HepG2 (cell line): ENCODE measurements around the gene TPPP2. TPM values are rescaled to one million over a fixed set of nuclear protein-coding genes. Genes with fewer than 3 reads are reported as not detected.

Experiments used
- ATAC-seq: fragments of 200-7000 bp; cut with Tn5 transposase; 3 replicates; pipeline ENCODE4 v1.9.1; 2020; ENCODE audit warnings: mild to moderate bottlenecking, moderate library complexity
- BruUV-seq: library from RNA; stranded (reverse); fragments of 400-500 nt; replicated peaks from 2 replicates; lab custom pipeline; 2021; lab: Mats Ljungman, UMichigan
- CTCF ChIA-PET: fragments of 300-600 bp; formaldehyde crosslinking; extraction: SDS; loops from one replicate; lab custom pipeline; 2021; ENCODE audit warnings: low total read pairs, inconsistent platforms, low intra/inter-chr PET ratio; lab: Yijun Ruan, JAX
- POLR2A ChIA-PET: fragments of 350-600 bp; sonication (Branson Sonifier 250); formaldehyde crosslinking; loops from one replicate; lab custom pipeline; 2020; ENCODE audit warnings: antibody characterized with exemption, inconsistent platforms; lab: Yijun Ruan, JAX
- DNase-seq: peaks from one replicate; pipeline ENCODE4 v3.0.0-alpha.2; 2015; ENCODE audit warnings: low spot score
- FAIRE-seq: peaks from 3 replicates; lab custom pipeline; 2011; peaks lifted over from hg19 to GRCh38; lab: Jason Lieb, UNC
- H2AFZ ChIP-seq: one replicate; pipeline ENCODE4 v1.6.1; 2011; ENCODE audit warnings: low read length, inconsistent platforms
- H3K27ac ChIP-seq: fragments of 300-600 bp; 3 replicates; pipeline ENCODE4 v1.8.0; 2011; ENCODE audit warnings: mixed run types, mild to moderate bottlenecking, mixed read lengths, low read length, inconsistent platforms; ENCODE audit not compliant: insufficient read depth; ENCODE audit errors: extremely low read length
- H3K27me3 ChIP-seq, 2 experiments: fragments of 200-600 bp in 1 of 2; 2 replicates in 1 of 2; 3 replicates in 1 of 2; pipeline versions ENCODE4 v1.6.0 to v1.8.0; 2011; ENCODE audit warnings: low read length in 2 of 2, mild to moderate bottlenecking in 2 of 2, moderate library complexity in 2 of 2, inconsistent platforms in 1 of 2; ENCODE audit not compliant: insufficient read depth in 2 of 2, control insufficient read depth in 1 of 2
- H3K36me3 ChIP-seq, 2 experiments: fragments of 200-600 bp in 1 of 2; replicated peaks in 1 of 2; 2 replicates in 1 of 2; 3 replicates in 1 of 2; pipeline versions ENCODE4 v1.5.1 to v1.8.0; 2011; ENCODE audit warnings: low read length in 2 of 2, inconsistent platforms in 1 of 2; ENCODE audit not compliant: insufficient read depth in 2 of 2, control insufficient read depth in 1 of 2
- H3K4me1 ChIP-seq: 2 replicates; pipeline ENCODE4 v1.5.1; 2012; ENCODE audit warnings: low read length, inconsistent platforms; ENCODE audit not compliant: insufficient read depth
- H3K4me2 ChIP-seq: 2 replicates; pipeline ENCODE4 v1.6.0; 2011; ENCODE audit warnings: low read depth, low read length, inconsistent platforms
- H3K4me3 ChIP-seq, 3 experiments: fragments of 200-600 bp in 1 of 3; sonication (generic), shearing (Covaris generic) in 1 of 3; replicated peaks in 1 of 3; 2 replicates each; pipeline ENCODE4 v1.5.1; 2011 to 2016; ENCODE audit warnings: low read length in 3 of 3, inconsistent platforms in 2 of 3, low read depth in 2 of 3, mild to moderate bottlenecking in 2 of 3, control low read depth in 1 of 3, mixed read lengths in 1 of 3; ENCODE audit not compliant: insufficient read depth in 1 of 3
- H3K79me2 ChIP-seq: one replicate; pipeline ENCODE4 v1.6.1; 2011; ENCODE audit warnings: low read length, inconsistent platforms; ENCODE audit not compliant: insufficient read depth
- H3K9ac ChIP-seq: 2 replicates; pipeline ENCODE4 v1.6.0; 2011; ENCODE audit warnings: mild to moderate bottlenecking, low read depth, low read length, inconsistent platforms; ENCODE audit not compliant: insufficient read depth
- H3K9me3 ChIP-seq: 2 replicates; pipeline ENCODE4 v1.5.1; 2012; ENCODE audit warnings: mild to moderate bottlenecking, low read length
- H4K20me1 ChIP-seq: 2 replicates; pipeline ENCODE4 v1.6.0; 2011; ENCODE audit warnings: inconsistent platforms, mild to moderate bottlenecking, low read length, moderate library complexity; ENCODE audit not compliant: insufficient read depth
- CBX2 ChIP-seq, 2 experiments: fragments of 200-600 bp in 1 of 2; sonication (generic); formaldehyde crosslinking in 1 of 2; IDR thresholded peaks; 2 replicates each; pipeline versions ENCODE4 v1.7.0 to v1.8.1; 2018 to 2022; ENCODE audit warnings: low read depth in 2 of 2, low read length in 1 of 2, mild to moderate bottlenecking in 1 of 2, missing genetic modification reagents in 1 of 2
- KLF15 ChIP-seq: sonication (generic); formaldehyde crosslinking; IDR thresholded peaks from 2 replicates; pipeline ENCODE4 v1.8.1; 2023; ENCODE audit warnings: borderline replicate concordance, mild to moderate bottlenecking, inconsistent platforms, missing genetic modification reagents, mixed read lengths
- MXI1 ChIP-seq: IDR thresholded peaks from 3 replicates; pipeline ENCODE4 v1.6.1; 2012; ENCODE audit warnings: low read depth, low read length, inconsistent platforms, borderline replicate concordance
- NFYC ChIP-seq: IDR thresholded peaks from 2 replicates; pipeline ENCODE4 v1.6.1; 2016; ENCODE audit warnings: missing genetic modification reagents, missing compliant biosample characterization
- NPAS2 ChIP-seq: sonication (generic); formaldehyde crosslinking; IDR thresholded peaks from 2 replicates; pipeline ENCODE4 v1.8.0; 2022; ENCODE audit warnings: mild to moderate bottlenecking, missing genetic modification reagents, borderline replicate concordance
- PREB ChIP-seq: sonication (generic); formaldehyde crosslinking; IDR thresholded peaks from 2 replicates; pipeline ENCODE4 v1.4.0; 2020; ENCODE audit warnings: missing genetic modification reagents
- REPIN1 ChIP-seq: sonication (generic); formaldehyde crosslinking; IDR thresholded peaks from 2 replicates; pipeline ENCODE4 v1.8.0; 2022; ENCODE audit warnings: missing genetic modification reagents, low read depth, mild to moderate bottlenecking, borderline replicate concordance
- SSRP1 ChIP-seq: IDR thresholded peaks from 2 replicates; pipeline ENCODE4 v1.6.1; 2016; ENCODE audit warnings: control low read depth
- ZNF33A ChIP-seq: sonication (generic); formaldehyde crosslinking; IDR thresholded peaks from 2 replicates; pipeline ENCODE4 v1.5.1; 2020; ENCODE audit warnings: missing genetic modification reagents, mild to moderate bottlenecking, moderate library complexity, borderline replicate concordance
- ZNF414 ChIP-seq: sonication (generic); formaldehyde crosslinking; IDR thresholded peaks from 2 replicates; pipeline ENCODE4 v1.5.0; 2020; ENCODE audit warnings: missing genetic modification reagents
- ZNF510 ChIP-seq: sonication (generic); formaldehyde crosslinking; IDR thresholded peaks from 2 replicates; pipeline ENCODE4 v1.4.0; 2020; ENCODE audit warnings: low read depth, mild to moderate bottlenecking, missing genetic modification reagents
- ZNF713 ChIP-seq: sonication (generic); formaldehyde crosslinking; IDR thresholded peaks from 2 replicates; pipeline ENCODE4 v1.4.0; 2020; ENCODE audit warnings: mild to moderate bottlenecking, missing genetic modification reagents
- ZNF724P ChIP-seq: sonication (generic); formaldehyde crosslinking; IDR thresholded peaks from 2 replicates; pipeline ENCODE4 v1.8.0; 2022; ENCODE audit warnings: missing genetic modification reagents, borderline replicate concordance
- ZNF768 ChIP-seq: sonication (generic); formaldehyde crosslinking; IDR thresholded peaks from 2 replicates; pipeline ENCODE4 v1.4.0; 2020; ENCODE audit warnings: missing genetic modification reagents
- ZNF781 ChIP-seq: sonication (generic); formaldehyde crosslinking; IDR thresholded peaks from 2 replicates; pipeline ENCODE4 v1.5.1; 2020; ENCODE audit warnings: borderline replicate concordance, mild to moderate bottlenecking, missing genetic modification reagents; ENCODE audit errors: not compliant biosample characterization
- WGBS: methylation state at CpG from one replicate; pipeline ENCODE4 v1.1.6; 2017; ENCODE audit warnings: low lambda C conversion rate; 5-methylcytosine and 5-hydroxymethylcytosine counted together
- in situ Hi-C: cut with HindIII; loops from 2 replicates; pipeline ENCODE4 v1.10.0; 2017; ENCODE audit warnings: low pct_unique_long_range_greater_than_20kb; ENCODE audit not compliant: extremely low pct_ligation_motif_present
- intact Hi-C: fragments of 100-400 bp; cut with micrococcal nuclease; formaldehyde crosslinking; loops from one replicate; pipeline ENCODE4 v1.10.0; 2022; ENCODE audit not compliant: unreplicated experiment
- polyA plus RNA-seq, 8 experiments: library from polyadenylated mRNA; depleted of rRNA in 3 of 8; stranded (reverse) in 7 of 8; unstranded in 1 of 8; fragments of >200 nt; fragmentation: Illumina TruSeq in 4 of 8; extraction: Trizol in 4 of 8; gene quantifications; 2 replicates each; pipeline versions ENCODE4 v1.2.1 to v1.2.3, GENCODE V29; 2011 to 2016; ENCODE audit warnings: low read depth in 4 of 8, missing spikeins in 1 of 8, mixed read lengths in 1 of 8; ENCODE audit not compliant: insufficient read depth in 1 of 8
- total RNA-seq, 5 experiments: library from RNA; depleted of rRNA; stranded (reverse); fragments of >200 nt; fragmentation: Illumina TruSeq; extraction: Trizol; gene quantifications; 2 replicates each; pipeline ENCODE4 v1.2.3, GENCODE V29; 2016; ENCODE audit warnings: low read depth in 1 of 5
- TF ChIP-seq, protein P1 (sequence below): sonication (generic); formaldehyde crosslinking; IDR thresholded peaks from 2 replicates; pipeline ENCODE4 v1.5.1; 2020; ENCODE audit warnings: mild to moderate bottlenecking, missing genetic modification reagents, borderline replicate concordance

TPPP2 gene
- total and polyA plus RNA-seq, 2 of the 13 experiments (the other 11 are each of a cell fraction or from before 2014, with no cell fraction given), result 0.58 to 4.2 TPM

- no TSS peak for BruUV-seq
- intact Hi-C loops (no loop called here), in situ Hi-C loops (loop anchor here (25.0 kb wide), 1 partner anchor 644 kb away; the partner anchor contains the start of genes CCNB1IP1 and PARP2)
- H3K4me1 ChIP-seq, result peaks cover 9% of the 10 kb centered on the region
- FAIRE-seq (no peak), DNase-seq (no peak), ATAC-seq (no peak)
- POLR2A ChIA-PET, result no interaction called here
- no peak overlapping the region for H3K4me3 ChIP-seq
- 0% methylated on average over 1 of the region's 1 CpG for whole genome bisulfite sequencing
- no peaks in the 10 kb centered on the region for H3K79me2 ChIP-seq
- no peak for TF ChIP-seq NFYC (CRISPR knock-in tag)
- no peak for TF ChIP-seq NPAS2 (CRISPR knock-in tag)
- TF ChIP-seq ZNF713 (CRISPR knock-in tag), result no peak
- TF ChIP-seq PREB (CRISPR knock-in tag), result no peak
- no peak for TF ChIP-seq ZNF33A (CRISPR knock-in tag)
- no peak for TF ChIP-seq SSRP1 (CRISPR knock-in tag)
- no peak for TF ChIP-seq ZNF510
- no peak for TF ChIP-seq CBX2 (IDR thresholded peaks at IDR 0.05; ENCODE audit: low read depth, low read length)
- TF ChIP-seq CBX2 (CRISPR knock-in tag; IDR thresholded peaks at IDR 0.05; ENCODE audit: low read depth), result no peak
- no peak for TF ChIP-seq ZNF781 (CRISPR knock-in tag)
- no peak for TF ChIP-seq REPIN1 (CRISPR knock-in tag)
- TF ChIP-seq MXI1, result no peak
- TF ChIP-seq, protein P1, sequence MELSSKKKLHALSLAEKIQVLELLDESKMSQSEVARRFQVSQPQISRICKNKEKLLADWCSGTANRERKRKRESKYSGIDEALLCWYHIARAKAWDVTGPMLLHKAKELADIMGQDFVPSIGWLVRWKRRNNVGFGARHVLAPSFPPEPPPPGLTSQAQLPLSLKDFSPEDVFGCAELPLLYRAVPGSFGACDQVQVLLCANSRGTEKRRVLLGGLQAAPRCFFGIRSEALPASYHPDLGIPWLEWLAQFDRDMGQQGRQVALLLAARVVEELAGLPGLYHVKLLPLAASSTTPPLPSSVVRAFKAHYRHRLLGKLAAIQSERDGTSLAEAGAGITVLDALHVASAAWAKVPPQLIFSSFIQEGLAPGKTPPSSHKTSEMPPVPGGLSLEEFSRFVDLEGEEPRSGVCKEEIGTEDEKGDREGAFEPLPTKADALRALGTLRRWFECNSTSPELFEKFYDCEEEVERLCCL, result no peak
- TF ChIP-seq KLF15, result no peak
- TF ChIP-seq ZNF768, result no peak
- no peak for TF ChIP-seq ZNF414 (CRISPR knock-in tag)
- no peak for TF ChIP-seq ZNF724P (CRISPR knock-in tag)
- H3K36me3 ChIP-seq, result no peaks in the 10 kb centered on the region
- CTCF ChIA-PET, result no interaction called here
- no peaks in the 10 kb centered on the region for H3K9me3 ChIP-seq
- H3K9ac ChIP-seq, result no peak overlapping the region
- H3K4me2 ChIP-seq, result no peak overlapping the region
- H3K27ac ChIP-seq, result no peak overlapping the region
- no peaks in the 10 kb centered on the region for H4K20me1 ChIP-seq
- H3K27me3 ChIP-seq, result peaks cover 1 to 12% of the 10 kb centered on the region in 2 experiments; a peak in 1 of 5 replicates
- no peak overlapping the region for H2AFZ ChIP-seq
These were observed 49.1 kb upstream of the TPPP2 start for GRCh38 chr14:20980906-20981305.
